ENCODE results near the gene KRTAP9-2. TPM values are rescaled to one million over a fixed set of nuclear protein-coding genes. Genes with fewer than 3 reads are reported as not detected.

Gene KRTAP9-2
- polyA plus RNA-seq, 2 of the 4 experiments (the other 2 are of a cell fraction) = not detected

GRCh38 chr17:41211845-41212466, 14.5 kb upstream of the KRTAP9-2 start (continued):
- peak; percentile 86 for TF ChIP-seq NFE2L2 (conservative IDR thresholded peaks at IDR 0.05; ENCODE audit: low read length)
- TF ChIP-seq, protein P1, sequence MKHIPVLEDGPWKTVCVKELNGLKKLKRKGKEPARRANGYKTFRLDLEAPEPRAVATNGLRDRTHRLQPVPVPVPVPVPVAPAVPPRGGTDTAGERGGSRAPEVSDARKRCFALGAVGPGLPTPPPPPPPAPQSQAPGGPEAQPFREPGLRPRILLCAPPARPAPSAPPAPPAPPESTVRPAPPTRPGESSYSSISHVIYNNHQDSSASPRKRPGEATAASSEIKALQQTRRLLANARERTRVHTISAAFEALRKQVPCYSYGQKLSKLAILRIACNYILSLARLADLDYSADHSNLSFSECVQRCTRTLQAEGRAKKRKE (CRISPR knock-in tag; IDR thresholded peaks at IDR 0.05; ENCODE audit: low read depth) = 0 out of 2 replicates have a peak, but pooled peaks have one; percentile 30

GRCh38 chr17:41212524-41213169, 13.8 kb upstream of the KRTAP9-2 start:
- POLR2A ChIA-PET = no interaction called here
- no peak for FAIRE-seq

GRCh38 chr17:41215681-41216080, 10.8 kb upstream of the KRTAP9-2 start:
- Histone ChIP-seq H3K27ac (no peak overlapping the region), H3K9me3 (peaks cover 6% of the 10 kb centered on the region; the same call in 1 of the 3 replicates), H3K4me1 (peaks cover 24% of the 10 kb centered on the region), H3K4me2 (no peak overlapping the region), H3K4me3 (no peak overlapping the region)
- FAIRE-seq (peak; percentile 32), DNase-seq (ENCODE audit: low read depth in 1 of 2, low spot score in 1 of 2) (no peak), ATAC-seq (no peak)
- no peak for TF ChIP-seq MAZ (IDR thresholded peaks at IDR 0.05; ENCODE audit: borderline replicate concordance, low read depth, low read length)
- TF ChIP-seq NPAS2 (CRISPR knock-in tag; IDR thresholded peaks at IDR 0.05; ENCODE audit: borderline replicate concordance) = no peak
- TF ChIP-seq NFE2L2 (conservative IDR thresholded peaks at IDR 0.05; ENCODE audit: low read length) = no peak
- TF ChIP-seq MYC (IDR thresholded peaks at IDR 0.05; ENCODE audit: borderline replicate concordance, low read length) = no peak
- no peak for TF ChIP-seq JUN (IDR thresholded peaks at IDR 0.05)
- TF ChIP-seq CBX8 (IDR thresholded peaks at IDR 0.05) = no peak
- no peak for TF ChIP-seq SMC3 (IDR thresholded peaks at IDR 0.05)
- no peak for TF ChIP-seq JUNB (IDR thresholded peaks at IDR 0.05)
- no peak for TF ChIP-seq POLR2A (IDR thresholded peaks at IDR 0.05; ENCODE audit: low read length)
- TF ChIP-seq REST (IDR thresholded peaks at IDR 0.05) = no peak
- TF ChIP-seq RNF2 (IDR thresholded peaks at IDR 0.05; ENCODE audit: borderline replicate concordance, low read depth) = no peak
- WGBS (ENCODE audit: missing lambda C conversion rate) = 78% methylated on average over 1 of the region's 1 CpG
- POLR2A ChIA-PET = no interaction called here
- CTCF ChIA-PET = interaction anchor here (1.1 to 1.3 kb wide), 2 partner anchors 28 to 333 kb away, joined by 3 read pairs; no protein-coding TSS in a partner anchor

More at GRCh38 chr17:41212524-41213169, 13.8 kb upstream of the KRTAP9-2 start:
- H3K9me3 ChIP-seq = 0 out of 3 replicates have a peak, but pooled peaks cover 6% of the 10 kb centered on the region
- TF ChIP-seq KDM1A (IDR thresholded peaks at IDR 0.05; ENCODE audit: low read depth) (no peak), TFCP2L1 (CRISPR knock-in tag; IDR thresholded peaks at IDR 0.05) (no peak), ZNF302 (CRISPR knock-in tag; IDR thresholded peaks at IDR 0.05) (no peak), RFX5 (IDR thresholded peaks at IDR 0.05) (no peak), EP300 (IDR thresholded peaks at IDR 0.05) (no peak), FOXS1 (CRISPR knock-in tag; IDR thresholded peaks at IDR 0.05) (no peak), SMC3 (IDR thresholded peaks at IDR 0.05) (no peak), RARB (CRISPR knock-in tag; IDR thresholded peaks at IDR 0.05) (no peak), PBX3 (IDR thresholded peaks at IDR 0.05) (no peak), KDM5A (IDR thresholded peaks at IDR 0.05) (no peak), JUNB (IDR thresholded peaks at IDR 0.05) (no peak), NFE2L2 (conservative IDR thresholded peaks at IDR 0.05; ENCODE audit: low read length) (no peak), MAZ (IDR thresholded peaks at IDR 0.05; ENCODE audit: borderline replicate concordance, low read depth, low read length) (no peak), PHF8 (IDR thresholded peaks at IDR 0.05; ENCODE audit: borderline replicate concordance, low read depth) (no peak), NR3C1 (IDR thresholded peaks at IDR 0.05) (no peak), POLR2A (IDR thresholded peaks at IDR 0.05; ENCODE audit: low read length) (no peak)
- peak overlapping the region; percentile 62 to 78 for H3K27ac ChIP-seq
- H3K4me3 ChIP-seq = no peak overlapping the region
- peaks cover 24% of the 10 kb centered on the region for H3K4me1 ChIP-seq
- CTCF ChIA-PET = interaction anchor here (0.9 to 2.0 kb wide), 5 partner anchors 13 to 450 kb away, joined by 3 to 7 read pairs (median 3); no protein-coding TSS in a partner anchor
- 15% methylated on average over 7 of the region's 7 CpGs for WGBS (ENCODE audit: missing lambda C conversion rate)
- peak; percentile 82 to 84 for ATAC-seq
- peak; percentile 18 to 57 for DNase-seq (ENCODE audit: low read depth in 1 of 2, low spot score in 1 of 2)
- peak overlapping the region; percentile 62 for H3K4me2 ChIP-seq
